ENCODE results near the gene IPO4. TPM values are rescaled to one million over a fixed set of nuclear protein-coding genes. Genes with fewer than 3 reads are reported as not detected.

IPO4 gene
- total and polyA plus RNA-seq, 4 donors, result 13.6 to 32.9 (median 23.0) TPM

DNA sequence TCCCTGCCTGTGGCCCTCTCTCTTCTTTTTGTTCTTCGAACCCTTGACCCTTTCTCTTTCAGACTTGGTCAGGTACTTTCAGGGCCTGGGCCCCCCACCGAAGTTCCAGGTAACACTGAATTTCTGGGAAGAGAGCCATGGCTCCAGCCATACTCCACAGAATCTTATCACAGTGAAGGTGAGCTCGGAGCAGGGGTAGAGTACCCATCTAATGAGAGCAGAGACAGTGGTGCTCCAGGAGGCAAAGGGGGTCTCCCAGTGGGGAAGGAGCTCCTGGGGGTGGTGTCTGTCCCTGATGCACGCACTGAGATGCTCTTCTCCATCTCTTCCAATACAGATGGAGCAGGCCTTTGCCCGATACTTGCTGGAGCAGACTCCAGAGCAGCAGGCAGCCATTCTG lies 22.8 kb downstream of the IPO4 start (continued):
- TF ChIP-seq EGR1 (IDR thresholded peaks at IDR 0.05; ENCODE audit: low read depth in 2 of 2) (no peak), FOXA2 (IDR thresholded peaks at IDR 0.05) (no peak)

GRCh38 chr14:24164518-24164991 lies 24.1 kb downstream of the IPO4 start:
- no peak for DNase-seq (ENCODE audit: low spot score)
- Histone ChIP-seq H3K27me3 (ENCODE audit: control insufficient read depth in 4 of 4, insufficient read depth in 4 of 4, low read length in 3 of 4) (no peaks in the 10 kb centered on the region), H3K9me3 (ENCODE audit: control insufficient read depth in 4 of 4, low read length in 3 of 4) (no peaks in the 10 kb centered on the region), H3K27ac (ENCODE audit: low read depth in 1 of 2, low read length in 2 of 2) (no peak overlapping the region), H3K9ac (ENCODE audit: low read depth in 1 of 2, low read length in 2 of 2) (no peak overlapping the region), H3K4me3 (ENCODE audit: low read depth in 1 of 3, low read length in 3 of 3) (no peak overlapping the region), H3K36me3 (ENCODE audit: control insufficient read depth in 4 of 4, insufficient read depth in 3 of 4, low read depth in 1 of 4, low read length in 3 of 4) (peaks cover 21 to 55% (median 39%) of the 10 kb centered on the region in 4 donors), H3K4me1 (ENCODE audit: control insufficient read depth in 4 of 4, insufficient read depth in 4 of 4, low read length in 3 of 4) (peaks cover 8 to 34% (median 28%) of the 10 kb centered on the region in 4 donors)
- 95% methylated on average over 14 of the region's 14 CpGs for WGBS
- TF ChIP-seq GABPA (IDR thresholded peaks at IDR 0.05 in 1 of 2, conservative IDR thresholded peaks at IDR 0.05 in 1 of 2) (no peak), RXRA (IDR thresholded peaks at IDR 0.05) (no peak), TAF1 (conservative IDR thresholded peaks at IDR 0.05) (no peak), ZBTB33 (IDR thresholded peaks at IDR 0.05) (no peak), RAD21 (IDR thresholded peaks at IDR 0.05) (no peak), MAX (IDR thresholded peaks at IDR 0.05) (no peak), HNF4G (IDR thresholded peaks at IDR 0.05) (no peak), CTCF (IDR thresholded peaks at IDR 0.05; ENCODE audit: low read depth, low read length, missing input control) (no peak)
- TF ChIP-seq, protein P1, sequence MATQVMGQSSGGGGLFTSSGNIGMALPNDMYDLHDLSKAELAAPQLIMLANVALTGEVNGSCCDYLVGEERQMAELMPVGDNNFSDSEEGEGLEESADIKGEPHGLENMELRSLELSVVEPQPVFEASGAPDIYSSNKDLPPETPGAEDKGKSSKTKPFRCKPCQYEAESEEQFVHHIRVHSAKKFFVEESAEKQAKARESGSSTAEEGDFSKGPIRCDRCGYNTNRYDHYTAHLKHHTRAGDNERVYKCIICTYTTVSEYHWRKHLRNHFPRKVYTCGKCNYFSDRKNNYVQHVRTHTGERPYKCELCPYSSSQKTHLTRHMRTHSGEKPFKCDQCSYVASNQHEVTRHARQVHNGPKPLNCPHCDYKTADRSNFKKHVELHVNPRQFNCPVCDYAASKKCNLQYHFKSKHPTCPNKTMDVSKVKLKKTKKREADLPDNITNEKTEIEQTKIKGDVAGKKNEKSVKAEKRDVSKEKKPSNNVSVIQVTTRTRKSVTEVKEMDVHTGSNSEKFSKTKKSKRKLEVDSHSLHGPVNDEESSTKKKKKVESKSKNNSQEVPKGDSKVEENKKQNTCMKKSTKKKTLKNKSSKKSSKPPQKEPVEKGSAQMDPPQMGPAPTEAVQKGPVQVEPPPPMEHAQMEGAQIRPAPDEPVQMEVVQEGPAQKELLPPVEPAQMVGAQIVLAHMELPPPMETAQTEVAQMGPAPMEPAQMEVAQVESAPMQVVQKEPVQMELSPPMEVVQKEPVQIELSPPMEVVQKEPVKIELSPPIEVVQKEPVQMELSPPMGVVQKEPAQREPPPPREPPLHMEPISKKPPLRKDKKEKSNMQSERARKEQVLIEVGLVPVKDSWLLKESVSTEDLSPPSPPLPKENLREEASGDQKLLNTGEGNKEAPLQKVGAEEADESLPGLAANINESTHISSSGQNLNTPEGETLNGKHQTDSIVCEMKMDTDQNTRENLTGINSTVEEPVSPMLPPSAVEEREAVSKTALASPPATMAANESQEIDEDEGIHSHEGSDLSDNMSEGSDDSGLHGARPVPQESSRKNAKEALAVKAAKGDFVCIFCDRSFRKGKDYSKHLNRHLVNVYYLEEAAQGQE (IDR thresholded peaks at IDR 0.05), result no peak

- H3K27me3 ChIP-seq (ENCODE audit: control insufficient read depth in 4 of 4, insufficient read depth in 4 of 4, low read length in 3 of 4), result no peaks in the 10 kb centered on the region
- H3K4me1 ChIP-seq (ENCODE audit: control insufficient read depth in 4 of 4, insufficient read depth in 4 of 4, low read length in 3 of 4), result peaks cover 8 to 35% (median 29%) of the 10 kb centered on the region in 4 donors
- peaks cover 24 to 57% (median 44%) of the 10 kb centered on the region in 4 donors for H3K36me3 ChIP-seq (ENCODE audit: control insufficient read depth in 4 of 4, insufficient read depth in 3 of 4, low read depth in 1 of 4, low read length in 3 of 4)
- peak overlapping the region; percentile 45 to 87 for H3K9ac ChIP-seq (ENCODE audit: low read depth in 1 of 2, low read length in 2 of 2)
- no peaks in the 10 kb centered on the region for H3K9me3 ChIP-seq (ENCODE audit: control insufficient read depth in 4 of 4, low read length in 3 of 4)
- H3K27ac ChIP-seq (ENCODE audit: low read depth in 1 of 2, low read length in 2 of 2), result peak overlapping the region; percentile 71 to 91
- TF ChIP-seq EGR1 (IDR thresholded peaks at IDR 0.05; ENCODE audit: low read depth in 2 of 2), result no peak
- TF ChIP-seq GABPA (IDR thresholded peaks at IDR 0.05 in 1 of 2, conservative IDR thresholded peaks at IDR 0.05 in 1 of 2), result no peak
- TF ChIP-seq ATF3 (IDR thresholded peaks at IDR 0.05), result no peak
- TF ChIP-seq ZBTB33 (IDR thresholded peaks at IDR 0.05), result no peak
- no peak for TF ChIP-seq FOXA2 (IDR thresholded peaks at IDR 0.05)
- TF ChIP-seq, protein P1 (IDR thresholded peaks at IDR 0.05), result no peak
- no peak for TF ChIP-seq HNF4G (IDR thresholded peaks at IDR 0.05)
- no peak for DNase-seq (ENCODE audit: low spot score)
- WGBS, result 59% methylated on average over 8 of the region's 8 CpGs
- H3K4me3 ChIP-seq (ENCODE audit: low read depth in 1 of 3, low read length in 3 of 3), result peak overlapping the region; percentile 63 to 81 (median 70)
Measured at GRCh38 chr14:24162093-24162492, 26.5 kb downstream of the IPO4 start.

Data from liver (tissue), 9 donors.